Measurements from ENCODE around the gene CDH15.
A peak's percentile ranks its signal among the peaks of the same experiment; 100 is the strongest.

Gene CDH15

DNA sequence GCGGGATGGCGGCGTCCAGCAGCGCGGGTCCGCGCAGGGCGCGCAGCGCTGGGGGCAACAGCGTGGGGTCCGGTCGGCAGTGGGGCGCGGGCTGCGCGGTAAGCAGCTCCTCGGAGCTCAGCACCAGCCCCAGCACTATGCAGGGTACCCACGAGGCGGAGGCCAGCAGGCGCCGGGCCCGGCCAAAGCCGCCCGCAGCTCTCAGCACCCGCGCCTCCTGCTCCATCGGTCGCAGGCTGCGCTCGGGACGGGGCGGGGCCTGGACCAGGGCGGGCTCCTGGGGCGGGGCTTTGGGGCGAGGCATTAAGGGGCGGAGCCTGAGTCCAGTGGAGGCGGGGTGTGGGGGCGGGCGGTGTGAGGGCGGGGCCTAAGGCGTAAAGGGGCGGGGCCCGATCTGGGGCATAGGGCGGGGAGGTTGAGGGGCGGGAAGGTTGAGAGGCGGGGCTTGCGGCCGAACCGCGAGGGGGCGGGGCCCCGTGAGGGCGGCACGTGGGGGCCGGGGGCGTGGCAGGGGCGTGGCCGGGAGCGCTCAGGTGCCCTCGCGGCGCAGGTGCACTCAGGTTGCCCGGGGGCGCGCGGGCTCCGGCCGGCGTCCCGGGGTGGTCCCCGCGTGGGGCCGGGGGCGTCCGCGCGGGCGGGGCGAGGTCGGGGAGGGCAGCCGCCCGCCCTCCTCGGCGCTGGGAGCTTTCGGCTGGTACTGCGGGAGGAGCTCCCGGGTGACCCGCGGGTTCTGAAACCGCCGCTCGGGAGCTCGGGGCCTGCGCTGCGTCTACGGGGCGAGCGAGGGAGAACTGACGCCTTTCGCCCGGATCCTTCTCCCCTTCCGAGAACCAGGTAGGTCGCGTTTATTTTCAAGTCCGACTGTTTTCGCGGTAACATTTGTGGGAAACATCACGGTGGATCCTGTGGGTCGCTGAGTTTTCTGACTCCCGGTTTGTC, 30.2 kb downstream of the CDH15 start:
- peak; percentile 78 for DNase-seq

DNA sequence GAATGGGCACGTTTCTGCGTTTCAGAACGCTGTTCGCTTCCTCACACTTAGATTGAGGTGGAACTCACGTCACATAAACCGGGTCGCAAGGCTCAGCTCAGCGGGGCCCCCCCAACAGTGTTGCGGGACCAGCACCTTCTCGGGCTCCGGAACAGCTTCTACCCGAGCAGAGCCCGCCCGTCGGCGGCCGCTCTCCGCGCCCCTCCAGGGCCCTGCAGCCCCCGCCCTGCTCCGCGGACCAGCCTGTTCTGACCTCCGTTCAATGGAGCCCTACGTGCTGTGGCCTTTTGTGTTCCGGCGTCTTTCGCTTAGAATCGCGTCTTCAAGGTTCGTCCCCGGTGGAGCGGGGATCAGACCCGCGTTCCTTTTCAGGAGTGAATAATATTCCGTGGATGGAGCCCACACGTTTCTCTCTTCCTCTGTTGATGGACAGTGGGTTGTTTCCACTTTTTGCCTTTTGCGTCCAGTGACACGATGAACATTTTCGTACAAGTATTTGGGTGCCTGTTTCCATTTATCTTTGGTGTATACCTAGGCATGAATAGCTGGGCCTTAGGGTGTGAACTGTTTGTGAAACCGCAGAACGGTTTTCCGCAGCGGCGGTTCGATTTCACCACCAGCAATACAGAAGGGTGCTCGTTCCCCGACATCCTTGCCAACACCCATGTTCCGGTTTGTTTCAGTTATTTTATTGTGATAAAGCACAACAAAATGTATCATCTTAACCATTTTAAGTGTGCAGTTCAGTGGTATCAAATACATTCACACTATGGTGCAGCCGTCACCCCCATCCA, 31.1 kb downstream of the CDH15 start:
- DNase-seq = no peak

DNA sequence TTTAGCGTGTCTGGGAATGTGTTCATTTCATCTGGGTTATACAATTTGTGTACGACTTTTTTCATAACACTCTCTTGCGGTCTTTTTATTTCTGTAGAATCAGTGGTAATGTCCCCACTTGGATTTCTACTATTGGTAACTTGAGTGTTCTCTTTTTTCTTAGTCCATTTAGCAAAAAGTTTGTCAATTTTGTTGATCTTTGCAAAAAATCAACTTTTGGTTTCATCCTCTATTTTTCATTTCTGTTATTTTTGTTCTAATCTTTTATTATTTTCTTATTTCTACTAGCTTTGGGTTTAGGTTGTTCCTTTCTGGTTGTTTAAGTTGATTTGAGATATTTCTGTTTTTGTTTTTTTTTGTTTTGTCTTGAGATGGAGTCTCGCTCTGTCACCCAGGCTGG, 36.4 kb downstream of the CDH15 start:
- DNase-seq = no peak

DNA sequence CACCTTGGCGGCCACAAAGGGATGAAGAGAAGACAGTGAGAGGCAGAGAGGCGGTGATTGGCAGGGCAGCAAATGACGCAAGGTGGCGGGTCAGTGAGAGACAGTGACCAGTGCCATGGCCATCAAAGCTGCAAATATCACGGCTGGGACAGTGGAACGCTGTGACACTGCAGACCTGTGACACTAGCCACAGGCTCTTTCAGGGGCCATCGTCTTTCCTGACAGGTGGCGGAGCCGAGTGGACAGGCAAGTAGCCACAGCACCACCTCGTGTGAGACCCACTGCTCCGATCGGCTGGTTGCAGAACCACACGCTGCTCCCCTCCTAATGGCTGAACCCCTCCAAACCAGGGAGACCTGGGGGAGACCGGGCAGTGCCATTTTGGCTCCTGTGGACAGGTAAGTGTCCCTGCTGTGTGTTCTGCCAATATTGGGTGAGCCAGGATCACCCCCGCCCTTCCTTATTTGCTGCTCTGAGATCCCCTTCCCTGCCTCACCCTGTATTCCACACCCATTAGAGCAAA, 38.0 kb downstream of the CDH15 start:
- no peak for DNase-seq

DNA sequence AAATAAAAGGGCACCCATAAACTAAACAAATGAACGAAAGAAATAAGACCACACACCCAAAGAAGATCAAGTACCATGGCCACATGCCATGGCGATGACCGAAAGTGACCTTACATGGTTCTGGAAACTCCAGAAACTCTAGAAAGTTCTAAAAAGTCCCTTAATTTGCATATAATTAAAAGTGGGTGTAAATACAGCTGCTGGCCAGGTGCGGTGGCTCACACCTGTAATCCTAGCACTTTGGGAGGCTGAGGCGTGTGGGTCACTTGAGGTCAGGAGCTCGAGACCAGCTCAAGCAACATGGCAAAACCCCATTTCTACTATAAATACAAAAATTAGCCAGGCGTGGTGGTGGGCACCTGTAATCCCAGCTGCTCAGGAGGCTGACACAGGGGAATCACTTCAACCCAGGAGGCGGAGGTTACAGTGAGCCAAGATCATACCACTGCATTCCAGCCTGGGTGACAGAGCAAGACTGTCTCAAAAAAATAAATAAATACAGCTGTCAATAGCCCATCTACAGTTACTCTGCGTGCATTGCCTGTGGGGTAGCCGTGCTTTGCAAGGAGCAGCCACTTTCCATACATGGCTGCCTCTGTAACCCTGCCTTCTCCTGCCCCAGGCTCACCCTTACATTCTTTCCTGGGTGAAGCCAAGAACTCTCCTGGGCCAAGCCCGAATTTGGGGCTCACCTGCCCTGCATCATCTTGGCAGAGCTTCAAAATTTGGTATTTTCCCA, 38.8 kb downstream of the CDH15 start:
- no peak for DNase-seq

DNA sequence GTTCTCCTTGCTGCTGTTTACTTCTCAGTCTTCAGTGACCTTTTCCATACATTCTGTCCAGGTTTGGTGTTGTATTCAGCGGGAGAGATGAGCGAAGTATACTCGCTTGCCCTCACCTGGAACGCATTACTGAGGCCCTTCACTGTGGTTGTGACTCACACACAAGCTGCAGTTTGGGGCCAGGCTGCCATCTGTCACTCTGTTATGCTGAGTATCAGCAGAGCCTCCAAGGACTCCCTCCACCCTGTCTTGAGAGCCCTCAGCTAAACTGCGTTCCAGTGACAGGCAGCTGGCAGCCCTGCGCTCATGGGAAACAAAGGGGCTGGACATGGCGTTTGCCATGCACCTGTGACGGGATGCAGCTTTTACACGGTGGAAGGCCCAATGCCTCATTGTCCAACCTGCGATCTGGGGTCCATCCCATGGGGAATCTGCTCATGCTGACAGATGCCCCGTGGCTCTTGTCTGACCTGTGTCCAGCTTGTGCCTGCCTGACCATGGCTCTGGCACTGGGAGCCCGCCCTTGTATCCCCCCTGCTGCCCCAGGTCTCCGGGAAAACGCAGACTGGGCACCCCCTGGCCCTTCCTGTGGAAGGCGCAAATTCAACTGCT, 39.5 kb downstream of the CDH15 start:
- no peak for DNase-seq

DNA sequence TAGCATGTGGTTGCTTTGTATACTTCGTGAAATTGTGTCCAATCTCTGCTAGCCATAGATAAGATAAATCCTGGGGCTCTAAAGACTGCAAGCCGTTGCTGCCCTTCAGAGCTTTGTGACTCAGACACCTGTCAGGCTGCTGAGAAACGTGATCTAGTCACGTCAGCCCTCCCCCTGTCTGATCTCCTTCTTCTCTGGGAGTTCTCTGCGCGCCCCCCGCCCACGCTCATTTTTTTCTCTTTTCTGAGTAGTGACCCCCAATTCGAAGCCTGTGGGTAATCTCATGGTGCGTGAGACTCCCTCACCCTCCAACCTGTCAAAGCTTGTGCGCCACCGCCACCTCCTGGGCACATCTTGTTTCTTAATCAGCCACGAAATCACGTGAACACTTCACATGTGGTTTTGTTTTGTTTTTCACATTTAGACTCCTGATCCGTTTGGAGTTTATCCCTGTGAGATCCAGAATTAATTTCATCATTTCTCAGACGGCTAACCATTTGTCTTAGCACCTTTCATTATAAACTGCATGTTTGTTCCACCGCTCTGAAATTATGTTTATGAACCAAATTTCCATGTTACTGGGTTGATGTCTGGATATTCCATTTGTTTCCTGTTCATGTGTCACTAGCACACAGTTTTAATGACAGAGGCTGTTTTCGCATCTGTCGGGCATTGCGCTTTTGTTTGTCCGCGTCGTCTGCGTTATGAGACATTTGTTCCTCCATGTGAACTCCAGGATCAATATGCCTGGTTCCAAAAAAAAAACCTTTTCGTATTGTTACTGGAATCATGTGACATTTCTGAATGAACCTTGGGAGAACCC, 45.0 kb downstream of the CDH15 start:
- peak; percentile 74 for DNase-seq

DNA sequence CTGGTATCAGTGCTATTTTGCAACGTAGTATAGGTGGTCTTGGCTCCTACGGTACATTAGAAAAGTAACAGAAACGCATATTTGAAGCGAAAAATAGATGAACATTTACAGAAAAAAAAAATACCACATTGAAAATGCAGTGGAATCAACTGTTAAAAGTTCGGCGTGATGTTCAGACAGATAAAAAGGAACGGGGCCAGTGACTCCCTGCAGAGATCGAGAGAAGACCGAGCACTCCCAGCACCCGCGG, 45.5 kb downstream of the CDH15 start:
- DNase-seq = no peak

DNA sequence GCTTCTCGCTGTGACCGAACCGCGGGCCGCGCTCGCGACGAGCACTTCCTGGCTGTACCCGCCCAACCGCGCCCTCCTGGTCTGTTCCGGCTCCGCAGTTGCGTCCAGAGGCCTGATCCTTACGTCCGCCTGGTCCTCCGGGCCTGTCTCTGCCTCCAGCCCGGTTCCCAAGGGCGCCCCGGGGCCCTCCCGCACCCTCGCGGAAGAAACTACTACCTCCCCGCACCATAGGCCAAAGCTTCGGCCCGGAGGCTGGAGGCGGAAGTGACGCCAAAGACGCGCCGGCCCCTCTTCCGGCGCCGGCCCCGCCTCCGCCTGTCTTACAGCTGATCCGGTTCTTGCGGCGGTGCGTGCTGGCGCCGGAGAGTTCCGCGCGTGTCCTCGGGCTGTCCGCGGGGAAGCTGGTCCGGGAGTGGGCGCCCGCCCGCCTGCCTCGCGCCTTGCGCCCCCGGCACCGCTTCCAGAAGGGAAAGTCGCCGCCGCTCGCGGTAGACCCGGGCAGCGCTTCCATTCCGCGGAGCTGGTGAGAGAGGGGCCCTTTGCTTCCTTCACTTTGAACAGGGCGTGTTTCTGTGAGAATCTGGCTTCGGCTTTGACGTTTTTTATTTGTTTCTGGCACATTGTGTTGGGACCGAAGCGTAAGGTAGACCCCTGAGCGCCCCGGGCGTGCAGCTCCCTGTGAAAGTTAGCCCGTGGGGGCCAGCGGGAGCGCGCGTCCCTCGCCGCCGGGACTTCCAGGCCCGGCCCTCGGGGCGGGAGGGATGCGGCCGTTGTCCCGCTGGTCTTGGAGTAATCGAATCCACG, 46.0 kb downstream of the CDH15 start, which contains the start of gene ZNF778:
ZNF778 (plus strand) TSS at position 316 of the 804 bp plus-strand sequence. CDS start 3,425 bp downstream, outside the sequence.
- peak; percentile 72 for DNase-seq

DNA sequence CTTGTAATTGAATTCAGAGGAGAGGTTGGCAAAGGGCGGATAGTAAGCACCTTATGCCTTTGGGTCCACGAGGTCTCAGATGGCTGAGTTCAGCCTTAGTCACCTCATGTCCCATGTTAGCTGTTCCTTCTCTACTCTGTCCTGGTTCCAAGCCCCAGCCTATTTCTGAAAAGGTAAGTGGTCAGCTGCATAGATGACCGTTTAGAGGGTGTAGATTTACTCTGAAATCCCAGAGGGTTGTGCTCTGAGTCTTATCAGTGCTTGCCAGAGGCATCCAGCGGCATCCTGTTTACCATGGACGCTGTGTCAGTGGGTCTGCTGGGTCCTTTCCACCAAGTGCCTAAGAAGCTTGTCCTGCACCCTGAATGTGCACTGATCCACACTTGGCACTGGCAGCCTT, 47.8 kb downstream of the CDH15 start:
- no peak for DNase-seq

DNA sequence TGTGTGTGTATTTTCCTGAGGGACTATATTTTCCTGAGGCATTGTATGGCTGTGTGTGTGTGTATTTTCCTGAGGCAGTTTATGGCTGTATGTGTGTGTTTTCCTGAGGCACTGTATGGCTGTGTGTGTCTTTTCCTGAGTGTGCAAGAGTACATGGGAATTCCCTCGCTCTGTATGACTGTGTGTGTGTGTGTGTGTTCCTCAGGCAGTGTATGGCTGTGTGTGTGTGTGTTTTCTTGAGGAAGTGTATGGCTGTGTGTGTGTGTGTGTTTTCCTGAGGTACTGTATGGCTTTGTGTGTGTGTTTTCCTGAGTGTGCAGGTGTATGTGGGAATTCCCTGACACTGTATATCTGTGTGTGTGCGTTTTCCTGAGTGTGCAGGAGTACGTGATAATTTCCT, 50.1 kb downstream of the CDH15 start:
- DNase-seq = no peak

DNA sequence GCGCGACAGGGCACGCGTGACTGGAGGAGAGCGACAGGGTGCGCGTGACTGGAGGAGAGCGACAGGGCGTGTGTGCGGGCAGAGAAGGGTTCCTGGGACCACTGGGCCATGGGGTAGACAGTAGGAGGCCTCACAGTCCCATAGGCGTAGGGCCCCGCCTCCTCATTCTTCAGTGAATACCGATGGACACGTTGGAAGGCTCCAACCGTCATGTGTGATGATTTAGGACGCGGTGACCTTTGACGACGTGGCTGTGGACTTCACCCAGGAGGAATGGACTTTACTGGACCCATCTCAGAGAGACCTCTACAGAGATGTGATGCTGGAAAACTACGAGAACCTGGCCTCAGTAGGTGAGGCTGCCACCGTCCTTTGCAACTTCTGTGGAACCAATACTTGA, 51.4 kb downstream of the CDH15 start:
- DNase-seq = no peak

DNA sequence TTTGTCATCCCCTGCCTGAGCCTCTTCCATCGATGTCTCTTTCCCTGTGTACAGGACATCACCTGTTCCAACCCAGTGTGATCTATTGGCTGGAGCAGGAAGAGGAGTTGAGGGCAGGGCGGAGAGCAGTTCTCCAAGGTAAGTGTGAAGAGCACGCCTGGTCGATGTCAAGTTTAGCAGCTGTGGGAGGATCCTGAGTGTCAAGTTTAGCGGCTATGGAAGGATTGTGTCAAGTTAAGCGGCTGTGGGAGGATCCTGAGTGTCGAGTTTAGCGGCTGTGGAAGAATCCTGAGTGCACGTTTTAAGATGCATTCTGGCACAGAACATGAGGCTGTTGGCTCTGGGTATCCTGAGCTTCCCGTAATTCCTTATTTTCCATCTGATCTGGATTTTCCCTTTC, 53.1 kb downstream of the CDH15 start:
- DNase-seq = no peak

DNA sequence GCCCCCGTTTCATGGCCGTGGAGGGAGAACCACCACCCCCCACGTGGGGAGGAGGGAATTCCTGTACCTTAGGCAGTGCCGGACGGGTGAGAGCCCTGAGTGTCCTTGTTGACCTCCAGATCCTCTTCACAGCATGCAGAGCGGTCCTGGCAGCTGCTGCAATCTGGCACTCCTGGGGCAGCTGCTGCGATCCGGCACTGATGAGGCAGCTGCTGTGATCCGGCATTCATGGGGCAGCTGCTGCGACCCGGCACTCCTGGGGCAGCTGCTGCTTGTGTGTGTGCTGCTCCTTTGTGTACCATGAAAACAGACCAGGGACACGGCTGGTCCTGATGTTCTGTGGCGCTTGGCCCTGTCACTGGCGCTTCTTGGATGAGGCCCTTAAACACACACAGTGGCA, 58.7 kb downstream of the CDH15 start:
- no peak for DNase-seq

DNA sequence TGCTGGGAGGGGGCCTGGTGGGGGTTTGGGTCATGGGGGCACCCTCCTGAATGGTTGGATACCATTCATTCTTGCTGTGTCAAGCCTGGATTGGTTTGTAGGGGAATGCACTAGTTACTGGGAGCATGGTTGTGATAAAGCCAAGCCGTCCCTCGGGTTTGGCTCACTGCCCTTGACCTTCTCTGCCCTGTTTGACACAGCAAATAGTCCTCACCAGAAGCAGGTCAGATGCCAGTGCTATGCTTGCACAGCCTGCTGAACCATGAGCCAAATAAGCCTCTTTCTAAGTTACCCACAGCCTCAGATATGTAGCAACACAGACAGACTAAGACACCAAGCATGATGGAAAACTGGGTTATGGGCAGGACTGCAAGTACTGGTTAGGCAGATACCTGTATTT, 60.6 kb downstream of the CDH15 start:
- no peak for DNase-seq

DNA sequence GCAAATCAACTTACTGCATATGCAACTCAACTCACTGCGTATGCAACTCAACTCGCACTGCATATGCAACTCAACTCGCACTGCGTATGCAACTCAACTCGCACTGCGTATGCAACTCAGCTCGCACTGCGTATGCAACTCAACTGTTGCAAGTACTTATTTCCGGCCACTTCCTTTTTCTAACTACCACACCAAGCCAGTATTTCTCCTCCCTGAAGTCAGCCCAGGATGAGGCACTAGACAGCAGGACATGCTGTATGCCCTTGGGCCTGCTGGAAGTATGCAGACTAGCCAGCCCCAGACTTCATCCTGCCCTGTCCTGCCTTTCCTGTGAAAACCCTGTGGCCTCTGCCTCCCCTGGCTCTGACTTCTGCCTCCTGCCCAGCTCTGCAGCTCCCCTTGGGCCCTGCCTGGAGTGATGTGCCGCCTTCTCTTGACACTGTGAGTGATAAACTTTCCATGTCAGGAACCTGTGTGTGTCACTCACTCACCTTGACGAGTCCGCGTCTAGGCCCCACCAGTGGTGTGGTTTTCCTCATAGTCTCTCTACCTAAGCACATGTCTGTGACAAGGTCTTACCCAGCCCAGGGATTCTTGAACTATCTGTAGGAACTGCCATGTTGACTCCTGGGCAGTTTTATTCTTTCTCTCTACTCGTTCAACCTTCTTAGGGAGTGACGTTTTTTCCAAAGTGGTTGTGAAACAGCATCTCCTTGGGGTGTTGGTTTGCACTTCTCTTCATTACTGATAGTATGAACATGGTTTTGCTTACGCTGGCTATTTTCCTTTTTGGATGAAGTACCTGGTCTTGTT, 62.3 kb downstream of the CDH15 start:
- no peak for DNase-seq

DNA sequence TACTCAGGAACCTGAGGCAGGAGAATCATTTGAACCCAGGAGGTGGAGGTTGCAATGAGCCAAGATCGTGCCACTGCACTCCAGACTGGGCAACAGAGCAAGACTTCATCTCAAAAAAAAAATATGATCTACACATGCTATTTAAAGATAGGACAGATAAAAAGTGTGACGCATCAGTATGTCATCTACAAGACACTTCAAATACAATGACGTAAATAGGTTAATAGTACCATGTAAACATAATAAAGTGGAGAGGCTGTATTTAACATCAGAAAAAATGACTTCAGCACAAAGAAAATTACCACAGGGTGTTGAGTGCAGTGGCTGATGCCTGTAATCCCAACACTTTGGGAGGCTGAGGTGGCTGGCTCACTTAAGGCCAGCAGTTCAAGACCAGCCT, 66.2 kb downstream of the CDH15 start:
- DNase-seq = no peak

DNA sequence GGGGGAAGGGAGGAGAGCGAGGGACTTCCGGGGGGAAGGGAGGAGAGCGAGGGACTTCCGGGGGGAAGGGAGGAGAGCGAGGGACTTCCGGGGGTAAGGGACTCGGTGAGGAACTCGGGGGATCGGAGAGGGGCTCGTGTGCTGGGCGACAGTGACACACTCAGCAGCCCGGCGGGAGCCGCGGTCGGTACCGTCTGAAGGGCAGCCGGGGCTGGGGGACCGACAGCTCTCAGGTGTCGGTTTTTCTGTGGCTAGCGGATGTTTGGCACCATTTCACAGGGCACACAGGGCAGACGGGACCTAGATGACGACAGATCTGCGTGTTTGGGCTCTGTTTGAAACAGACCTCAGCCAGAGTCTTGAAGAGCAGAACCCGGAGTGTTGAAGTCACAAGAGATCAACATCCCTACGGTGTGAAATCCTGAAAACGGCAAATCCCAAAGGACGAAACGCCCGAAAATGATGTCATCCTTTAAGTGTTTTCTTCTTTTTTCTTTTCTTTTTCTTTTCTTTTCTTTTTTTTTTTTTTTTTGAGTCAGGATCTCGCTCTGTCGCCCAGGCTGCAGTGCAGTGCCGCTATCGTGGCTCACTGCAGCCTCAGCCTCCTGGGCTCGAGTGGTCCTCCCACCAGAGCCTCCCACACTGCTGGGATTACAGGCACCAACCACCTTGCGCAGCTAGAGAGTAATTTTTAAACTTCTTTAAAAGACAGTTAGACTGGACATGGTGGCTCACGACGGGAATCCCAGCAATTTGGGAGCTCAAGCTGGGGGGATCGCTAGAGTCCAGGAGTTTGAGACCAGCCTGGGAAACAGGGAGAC, 69.8 kb downstream of the CDH15 start:
- peak; percentile 65 for DNase-seq

DNA sequence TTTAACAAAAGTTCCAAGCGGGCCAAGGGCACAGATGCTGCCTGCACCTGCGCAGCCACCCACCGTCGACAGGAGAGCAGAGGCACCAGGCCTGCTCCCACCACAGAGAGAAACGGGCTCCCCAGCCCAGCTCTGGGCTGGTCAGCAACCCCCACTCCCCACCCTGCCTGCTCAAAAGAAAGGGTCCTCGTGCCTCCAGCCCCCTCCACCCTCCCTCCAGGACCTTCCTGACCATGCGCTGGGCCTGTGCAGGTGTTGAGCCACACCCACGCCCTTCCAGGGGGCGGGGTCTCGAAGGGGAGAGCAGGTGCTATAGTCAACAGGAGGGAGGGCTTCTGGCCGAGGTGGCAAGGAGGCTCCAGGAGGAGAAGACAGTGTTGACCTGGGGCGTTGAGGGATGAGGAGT, 71.2 kb downstream of the CDH15 start:
- no peak for DNase-seq
